K562 (cell line): ENCODE data around the gene PTPN9. TPM values are rescaled to one million over a fixed set of nuclear protein-coding genes. Genes with fewer than 3 reads are reported as not detected.
A peak's percentile ranks its signal among the peaks of the same experiment; 100 is the strongest.

Experiments used
- ATF7 ChIP-seq: fragments of 450-650 bp; IDR thresholded peaks from 2 replicates; pipeline ENCODE4 v1.7.1; 2014; ENCODE audit warnings: mild to moderate bottlenecking, moderate library complexity
- BHLHE40 ChIP-seq: IDR thresholded peaks from 2 replicates; pipeline ENCODE4 v1.6.1; 2011; ENCODE audit warnings: low read length, improper control_type of control experiment
- CREM ChIP-seq: IDR thresholded peaks from 2 replicates; pipeline ENCODE4 v1.6.1; 2014; ENCODE audit warnings: antibody characterized with exemption, low read depth
- CXXC5 ChIP-seq: fragments of 250-450 bp; sonication (Bioruptor Pico); IDR thresholded peaks from 2 replicates; pipeline ENCODE4 v1.8.0; 2022; ENCODE audit warnings: inconsistent platforms, mild to moderate bottlenecking, moderate library complexity
- E2F1 ChIP-seq: sonication (generic); formaldehyde crosslinking; IDR thresholded peaks from 2 replicates; pipeline ENCODE4 v1.8.1; 2023; ENCODE audit warnings: mild to moderate bottlenecking, missing genetic modification reagents, moderate library complexity
- ELF1 ChIP-seq: fragments of 200-800 bp; sonication (Bioruptor generic); IDR thresholded peaks from 2 replicates; pipeline ENCODE4 v1.6.1; 2016; ENCODE audit warnings: missing genetic modification characterization, missing compliant biosample characterization
- FOS ChIP-seq: IDR thresholded peaks from 3 replicates; pipeline ENCODE4 v1.6.1; 2011; ENCODE audit not compliant: insufficient read length; ENCODE audit errors: extremely low read depth
- HNRNPLL ChIP-seq: fragments of 200-400 bp; formaldehyde crosslinking; IDR thresholded peaks from 2 replicates; pipeline ENCODE4 v1.6.1; 2017; ENCODE audit warnings: low read length, low read depth, mild to moderate bottlenecking; ENCODE audit not compliant: poor library complexity, severe bottlenecking
- JUN ChIP-seq, 2 experiments: sonication (generic) in 1 of 2; formaldehyde crosslinking in 1 of 2; IDR thresholded peaks; 2 replicates each; pipeline versions ENCODE4 v1.6.1 to v1.8.0; 2012 to 2022; ENCODE audit warnings: borderline replicate concordance in 2 of 2, mild to moderate bottlenecking in 2 of 2, improper control_type of control experiment in 1 of 2, low read depth in 1 of 2, low read length in 1 of 2, missing genetic modification reagents in 1 of 2
- JUND ChIP-seq, 2 experiments: IDR thresholded peaks; 2 replicates in 1 of 2; 3 replicates in 1 of 2; pipeline ENCODE4 v1.6.1; 2011; ENCODE audit warnings: borderline replicate concordance in 2 of 2, low read depth in 2 of 2, low read length in 2 of 2, improper control_type of control experiment in 1 of 2, missing biosample characterization in 1 of 2, missing genetic modification characterization in 1 of 2, missing genetic modification reagents in 1 of 2
- L3MBTL2 ChIP-seq: fragments of 450-650 bp; IDR thresholded peaks from 2 replicates; pipeline ENCODE4 v1.6.1; 2016; ENCODE audit warnings: mild to moderate bottlenecking, moderate library complexity
- MBD2 ChIP-seq: sonication (generic); IDR thresholded peaks from 2 replicates; pipeline ENCODE4 v1.6.1; 2016; ENCODE audit warnings: low read depth, borderline replicate concordance
- NFYB ChIP-seq: IDR thresholded peaks from 2 replicates; pipeline ENCODE4 v1.6.1; 2011; ENCODE audit warnings: mild to moderate bottlenecking, moderate library complexity; ENCODE audit not compliant: insufficient read length; ENCODE audit errors: extremely low read depth
- NRF1 ChIP-seq, 2 experiments: fragments of 450-650 bp; IDR thresholded peaks in 1 of 2; conservative IDR thresholded peaks in 1 of 2; 2 replicates each; pipeline ENCODE4 v1.6.1; 2014; ENCODE audit warnings: mild to moderate bottlenecking in 2 of 2
- RBM25 ChIP-seq: fragments of 200-400 bp; formaldehyde crosslinking; IDR thresholded peaks from 2 replicates; pipeline ENCODE4 v1.6.1; 2018; ENCODE audit warnings: low read length, low read depth, moderate library complexity; ENCODE audit not compliant: severe bottlenecking
- RUNX1 ChIP-seq: sonication (generic); IDR thresholded peaks from 2 replicates; pipeline ENCODE4 v1.6.1; 2016; ENCODE audit warnings: antibody characterized with exemption, low read depth
- SP1 ChIP-seq: sonication (generic); formaldehyde crosslinking; IDR thresholded peaks from 2 replicates; pipeline ENCODE4 v1.8.1; 2022; ENCODE audit warnings: mild to moderate bottlenecking, missing genetic modification reagents
- SRF ChIP-seq, 2 experiments: fragments of 250-450, 450-650 bp in 1 of 2; sonication (Bioruptor Pico) in 1 of 2; sonication (generic) in 1 of 2; formaldehyde crosslinking; IDR thresholded peaks; 2 replicates each; pipeline versions ENCODE4 v1.5.0 to v1.5.1; 2020 to 2022; ENCODE audit warnings: mild to moderate bottlenecking in 1 of 2, missing genetic modification reagents in 1 of 2
- ZBTB7A ChIP-seq: IDR thresholded peaks from 2 replicates; pipeline ENCODE4 v1.6.1; 2011; ENCODE audit warnings: low read depth, mild to moderate bottlenecking, low read length, moderate library complexity, borderline replicate concordance; ENCODE audit not compliant: control insufficient read depth
- polyA plus RNA-seq, 8 experiments: library from polyadenylated mRNA; depleted of rRNA in 4 of 8; stranded (reverse) in 5 of 8; unstranded in 3 of 8; fragments of >200 nt; fragmentation: Nextera tagmentation in 2 of 8; fragmentation: Illumina TruSeq in 1 of 8; extraction: Ambion mirVana in 2 of 8; extraction: Trizol in 1 of 8; gene quantifications; 2 replicates each; pipeline versions ENCODE4 v1.2.1 to v1.2.3, GENCODE V29; 2011 to 2014; ENCODE audit warnings: inconsistent platforms in 1 of 8, missing spikeins in 1 of 8
- total RNA-seq, 7 experiments: library from RNA; depleted of rRNA in 6 of 7; stranded (reverse); fragments of >200 nt in 6 of 7; fragmentation: Illumina TruSeq in 2 of 7; extraction: Trizol in 2 of 7; gene quantifications; 2 replicates each; pipeline versions ENCODE4 v1.2.1 to v1.2.3, GENCODE V29; 2011 to 2021; ENCODE audit warnings: low replicate concordance in 1 of 7
- TF ChIP-seq, protein P1 (sequence below): sonication (generic); formaldehyde crosslinking; IDR thresholded peaks from 2 replicates; pipeline ENCODE4 v1.8.0; 2022; ENCODE audit warnings: missing genetic modification reagents, mild to moderate bottlenecking, moderate library complexity, borderline replicate concordance
- TF ChIP-seq, protein P2 (sequence below), 2 experiments: fragments of 450-650 bp; conservative IDR thresholded peaks; 2 replicates each; pipeline ENCODE4 v1.6.1; 2017; ENCODE audit warnings: mild to moderate bottlenecking in 2 of 2, moderate library complexity in 2 of 2

PTPN9 gene
- total and polyA plus RNA-seq, 9 of the 15 experiments (the other 6 are each of a cell fraction or from before 2014, with no cell fraction given): 5.0 to 24.0 (median 14.2) TPM

DNA sequence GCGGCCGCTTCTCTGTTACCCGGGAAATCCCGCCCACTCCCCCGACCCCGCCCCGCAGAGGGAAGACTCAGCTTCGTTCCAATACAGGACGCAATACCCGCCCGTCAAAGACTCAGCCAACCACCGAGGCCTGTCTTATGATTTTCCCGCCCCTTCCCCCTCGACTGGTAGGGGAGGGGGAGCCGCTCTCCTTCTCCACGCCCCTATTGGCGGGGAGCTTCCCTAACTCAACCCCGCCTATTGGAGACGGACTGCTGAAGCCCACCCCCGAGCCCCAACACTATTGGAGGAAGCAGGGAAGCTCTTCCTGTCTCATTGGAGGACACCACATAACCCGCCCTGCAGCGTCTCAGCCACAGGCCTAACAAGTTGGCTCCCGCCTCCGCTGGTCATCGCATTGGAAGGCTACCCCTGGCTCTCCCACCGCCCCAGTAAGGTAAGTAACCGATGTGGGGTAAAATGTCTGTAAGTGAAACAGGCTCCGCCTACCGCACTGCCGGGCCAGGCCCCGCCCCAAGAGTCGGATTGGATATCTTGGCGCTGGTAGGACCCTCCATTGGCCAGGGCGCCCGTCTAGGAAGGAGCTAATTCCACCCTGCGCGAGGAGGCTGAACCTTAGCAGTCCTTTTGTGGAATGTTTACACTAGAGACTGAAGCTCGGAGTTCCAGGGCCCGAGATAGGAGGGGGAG lies 127.3 kb downstream of the PTPN9 start, which contains the start of gene SIN3A (continued):
- TF ChIP-seq, protein P1, sequence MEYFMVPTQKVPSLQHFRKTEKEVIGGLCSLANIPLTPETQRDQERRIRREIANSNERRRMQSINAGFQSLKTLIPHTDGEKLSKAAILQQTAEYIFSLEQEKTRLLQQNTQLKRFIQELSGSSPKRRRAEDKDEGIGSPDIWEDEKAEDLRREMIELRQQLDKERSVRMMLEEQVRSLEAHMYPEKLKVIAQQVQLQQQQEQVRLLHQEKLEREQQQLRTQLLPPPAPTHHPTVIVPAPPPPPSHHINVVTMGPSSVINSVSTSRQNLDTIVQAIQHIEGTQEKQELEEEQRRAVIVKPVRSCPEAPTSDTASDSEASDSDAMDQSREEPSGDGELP (CRISPR knock-in tag): peak; percentile 75; the same call in 1 of the 2 replicates
- TF ChIP-seq SRF (CRISPR knock-in tag; IDR thresholded peaks at IDR 0.05): peak in 1 of 2 experiments; percentile 2; a peak in 1 of 4 replicates
- TF ChIP-seq NFYB: peak; percentile 92
- TF ChIP-seq ELF1 (tag): no peak
- no peak for TF ChIP-seq RUNX1
- peak; percentile 5; the same call in 1 of the 2 replicates for TF ChIP-seq JUND (IDR thresholded peaks at IDR 0.05; ENCODE audit: borderline replicate concordance, low read depth, low read length)
- no peak for TF ChIP-seq JUND (tag; IDR thresholded peaks at IDR 0.05; ENCODE audit: borderline replicate concordance, low read depth, low read length)
- TF ChIP-seq RBM25: peak; percentile 80
- TF ChIP-seq ATF7: peak; percentile 71; the same call in 1 of the 2 replicates
- 0 out of 2 replicates have a peak, but pooled peaks have one; percentile 55 for TF ChIP-seq E2F1 (CRISPR knock-in tag)
- peak; percentile 57; the same call in 1 of the 2 replicates for TF ChIP-seq CXXC5
- peak; percentile 51 for TF ChIP-seq HNRNPLL
- peak; percentile 84 to 86 for TF ChIP-seq NRF1 (conservative IDR thresholded peaks at IDR 0.05 in 1 of 2, IDR thresholded peaks at IDR 0.05 in 1 of 2)
- TF ChIP-seq ZBTB7A: peak; percentile 86
- TF ChIP-seq, protein P2, sequence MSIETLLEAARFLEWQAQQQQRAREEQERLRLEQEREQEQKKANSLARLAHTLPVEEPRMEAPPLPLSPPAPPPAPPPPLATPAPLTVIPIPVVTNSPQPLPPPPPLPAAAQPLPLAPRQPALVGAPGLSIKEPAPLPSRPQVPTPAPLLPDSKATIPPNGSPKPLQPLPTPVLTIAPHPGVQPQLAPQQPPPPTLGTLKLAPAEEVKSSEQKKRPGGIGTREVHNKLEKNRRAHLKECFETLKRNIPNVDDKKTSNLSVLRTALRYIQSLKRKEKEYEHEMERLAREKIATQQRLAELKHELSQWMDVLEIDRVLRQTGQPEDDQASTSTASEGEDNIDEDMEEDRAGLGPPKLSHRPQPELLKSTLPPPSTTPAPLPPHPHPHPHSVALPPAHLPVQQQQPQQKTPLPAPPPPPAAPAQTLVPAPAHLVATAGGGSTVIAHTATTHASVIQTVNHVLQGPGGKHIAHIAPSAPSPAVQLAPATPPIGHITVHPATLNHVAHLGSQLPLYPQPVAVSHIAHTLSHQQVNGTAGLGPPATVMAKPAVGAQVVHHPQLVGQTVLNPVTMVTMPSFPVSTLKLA (conservative IDR thresholded peaks at IDR 0.05): peak in 1 of 2 experiments; percentile 23; a peak in 1 of 4 replicates
- peak; percentile 97 for TF ChIP-seq MBD2
- no peak for TF ChIP-seq BHLHE40
- TF ChIP-seq L3MBTL2: peak; percentile 20; the same call in 1 of the 2 replicates
- TF ChIP-seq FOS: peak; percentile 93
- peak; percentile 91 for TF ChIP-seq SP1 (CRISPR knock-in tag)
- no peak for TF ChIP-seq JUN (IDR thresholded peaks at IDR 0.05; ENCODE audit: borderline replicate concordance, low read depth, low read length)
- no peak for TF ChIP-seq JUN (CRISPR knock-in tag; IDR thresholded peaks at IDR 0.05; ENCODE audit: borderline replicate concordance)
- TF ChIP-seq CREM: peak; percentile 69
